Activated CD4-positive, CD25-positive, alpha-beta regulatory T cell treated with anti-CD3 and anti-CD28 coated beads, Interleukin-2, amount 50 U/mL, for 24 hours (primary cell): Measurements from ENCODE around the gene LUZP1.

Experiments used
- ATAC-seq, 2 donors: fragments of 150-1000 bp; cut with Tn5 transposase; one replicate each; pipeline ENCODE4 v1.10.0; 2021; ENCODE audit warnings: mild to moderate bottlenecking in 1 of 2, moderate library complexity in 1 of 2

The LUZP1 gene

DNA sequence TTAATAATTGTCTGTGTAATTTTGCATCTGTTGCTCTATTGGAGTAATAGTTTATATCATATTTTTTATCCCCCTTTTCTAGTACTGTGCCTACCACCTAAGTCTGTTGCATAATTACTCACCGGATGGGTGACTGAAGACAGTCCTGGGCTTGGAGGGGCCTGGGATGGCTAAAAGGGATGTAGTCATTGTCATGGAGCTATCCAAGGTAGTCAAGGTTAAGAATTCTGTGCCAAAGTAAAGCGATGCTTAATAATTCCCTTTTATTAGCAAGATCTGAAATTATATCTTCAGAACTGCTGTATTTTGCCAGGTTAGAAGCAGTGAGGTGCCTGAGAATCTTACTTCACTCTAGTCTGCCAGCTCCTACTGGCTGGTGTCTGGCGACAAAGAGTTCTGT, 87.8 kb downstream of the LUZP1 start:
- ATAC-seq, result no peak

DNA sequence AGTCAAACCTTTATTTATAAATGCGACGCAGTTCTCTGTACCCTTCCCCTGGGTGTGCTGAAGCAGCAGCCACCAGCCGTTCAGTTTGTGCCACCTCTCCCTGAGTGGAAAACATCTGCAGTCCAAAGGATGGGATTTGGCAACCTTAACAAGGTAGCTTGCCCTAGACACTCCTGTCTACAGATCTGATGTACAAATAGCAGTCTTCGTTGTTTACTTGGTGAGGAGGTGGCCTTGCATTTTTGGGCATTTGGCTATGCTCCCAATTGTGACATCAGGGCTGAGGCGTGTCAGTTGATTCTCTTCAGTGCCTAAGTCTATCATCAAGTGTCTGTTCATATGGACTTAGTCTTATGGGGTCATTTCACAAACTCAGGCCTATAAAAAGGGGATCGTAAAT, 89.6 kb downstream of the LUZP1 start:
- no peak for ATAC-seq

DNA sequence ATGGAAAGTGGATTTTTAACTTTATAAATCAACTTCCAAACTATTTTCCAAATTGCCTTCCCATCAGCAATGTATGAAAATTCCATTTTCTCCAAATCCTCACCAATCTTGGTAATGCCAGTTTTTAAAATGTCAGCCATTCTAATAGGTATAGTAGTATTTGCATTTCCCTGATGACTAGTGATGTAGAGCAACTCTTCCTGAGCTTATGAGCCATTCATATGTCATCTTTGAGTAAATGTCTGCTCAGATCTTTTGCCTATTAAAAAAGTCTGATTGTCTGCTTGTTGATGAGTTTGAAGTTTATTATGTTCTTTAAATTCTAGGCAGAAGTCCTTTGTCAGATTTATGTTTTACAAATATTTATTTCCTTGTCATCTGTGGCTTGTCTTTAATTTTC, 94.6 kb downstream of the LUZP1 start:
- ATAC-seq, result no peak

DNA sequence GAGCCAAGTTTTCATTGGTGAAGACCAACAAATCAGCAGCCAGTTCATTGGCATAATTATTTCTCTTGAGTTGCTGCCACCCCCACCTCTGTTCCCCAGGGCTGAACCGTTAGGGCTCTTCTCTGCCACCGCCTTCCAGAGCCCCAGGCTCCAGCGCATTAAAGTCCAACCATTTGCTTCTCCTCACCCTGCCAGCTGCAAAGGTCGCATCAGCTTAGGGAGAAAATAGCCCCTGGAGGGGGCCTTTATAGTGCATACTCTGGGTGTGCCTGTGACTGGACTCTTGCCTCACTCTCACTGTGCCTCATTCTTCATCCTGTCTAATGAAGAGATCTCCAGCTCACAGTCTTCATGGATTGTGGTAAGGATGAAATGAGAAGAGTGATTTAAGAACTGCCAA, 99.0 kb downstream of the LUZP1 start:
- no peak for ATAC-seq

DNA sequence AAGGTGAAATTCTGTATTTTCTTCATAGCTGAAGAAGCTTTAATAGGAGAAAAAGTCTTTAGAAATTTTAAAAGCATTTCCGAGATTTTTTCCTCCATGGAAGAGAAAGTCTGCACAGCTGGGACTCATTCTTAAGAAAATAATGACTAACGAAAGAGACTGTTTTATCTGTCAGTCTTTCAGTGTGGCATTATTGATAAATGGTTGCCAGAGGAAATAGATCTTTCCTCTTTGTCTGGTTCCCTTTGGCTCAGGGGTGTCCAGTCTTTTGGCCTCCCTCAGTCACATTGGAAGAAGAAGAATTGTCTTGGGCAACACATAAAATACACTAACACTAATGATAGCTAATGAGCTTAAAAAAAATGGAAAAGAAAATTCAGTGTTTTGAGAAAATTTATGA, 99.5 kb downstream of the LUZP1 start:
- ATAC-seq, result no peak

DNA sequence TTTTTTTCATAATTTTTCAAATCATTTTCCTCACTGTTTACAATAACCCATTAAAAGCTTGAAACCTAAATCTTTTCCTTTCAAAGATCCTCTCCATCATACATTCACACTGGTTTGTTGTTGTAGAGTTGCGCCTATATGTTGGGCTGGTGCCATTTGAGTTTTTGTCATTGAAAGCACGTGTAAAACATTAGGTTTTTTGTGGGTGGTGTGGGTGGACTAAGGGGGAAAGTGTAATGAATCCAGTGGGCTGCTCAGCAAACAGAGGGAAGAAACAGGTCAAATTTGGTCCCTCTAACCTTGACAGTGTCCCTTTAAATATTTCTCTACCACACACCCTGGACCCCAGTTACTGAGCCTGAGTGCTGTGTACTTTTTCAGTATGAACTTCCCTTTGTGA, 102.6 kb downstream of the LUZP1 start:
- no peak for ATAC-seq

DNA sequence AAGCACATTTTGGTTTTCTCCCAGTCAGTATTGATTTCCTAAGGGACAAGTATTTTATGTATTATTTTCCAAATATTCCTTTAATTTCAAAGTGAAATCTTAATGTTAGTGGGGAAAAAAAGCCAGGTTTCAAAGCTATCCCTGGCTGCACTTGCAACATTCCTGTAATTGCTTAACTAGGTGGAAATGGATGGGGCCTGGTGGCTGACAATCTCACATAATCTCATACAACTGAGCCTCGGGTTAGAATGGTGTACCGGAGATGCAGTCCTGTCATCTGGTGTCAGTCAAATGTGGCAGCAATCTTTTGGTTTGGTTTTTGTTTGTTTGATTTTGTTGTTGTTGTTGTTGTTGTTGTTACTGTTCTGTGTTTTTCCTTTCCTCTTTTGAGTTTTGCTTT, 103.3 kb downstream of the LUZP1 start:
- no peak for ATAC-seq

DNA sequence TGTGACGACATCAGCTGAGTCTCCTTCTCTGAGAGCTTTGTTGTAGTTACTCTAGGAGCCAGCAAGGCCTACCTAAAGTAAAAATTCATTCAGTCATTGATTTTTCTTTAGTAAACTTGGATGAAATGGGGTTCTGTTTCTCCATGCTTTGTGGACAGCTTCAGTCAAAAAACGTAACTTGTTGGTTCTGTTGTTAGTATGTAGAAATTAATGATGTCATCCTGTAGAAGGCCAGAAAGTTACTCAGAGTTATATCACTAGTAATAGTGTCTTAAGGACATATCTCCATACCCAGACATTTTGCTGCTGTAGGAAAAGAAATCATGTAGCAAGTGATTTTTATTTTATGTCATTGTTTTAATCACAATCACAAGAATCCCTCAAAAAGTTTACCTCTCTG, 106.4 kb downstream of the LUZP1 start:
- ATAC-seq, result no peak

DNA sequence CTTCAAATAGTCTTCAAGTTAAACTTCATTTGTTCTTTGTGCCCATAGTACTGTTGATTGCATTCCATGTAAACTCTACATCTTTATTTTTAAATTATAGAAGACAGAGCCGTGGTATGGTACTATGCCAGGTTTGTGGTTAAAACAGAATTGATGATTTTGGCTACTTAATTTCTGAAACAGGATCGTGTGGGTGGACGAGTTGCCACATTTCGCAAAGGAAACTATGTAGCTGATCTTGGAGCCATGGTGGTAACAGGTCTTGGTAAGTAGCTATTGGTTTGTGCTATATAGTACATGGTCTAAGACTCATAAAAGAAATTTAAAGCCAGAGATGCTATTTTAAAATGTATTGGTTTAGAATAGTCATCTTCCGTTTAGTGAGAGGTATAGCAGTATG, 111.4 kb downstream of the LUZP1 start:
- ATAC-seq, result no peak

DNA sequence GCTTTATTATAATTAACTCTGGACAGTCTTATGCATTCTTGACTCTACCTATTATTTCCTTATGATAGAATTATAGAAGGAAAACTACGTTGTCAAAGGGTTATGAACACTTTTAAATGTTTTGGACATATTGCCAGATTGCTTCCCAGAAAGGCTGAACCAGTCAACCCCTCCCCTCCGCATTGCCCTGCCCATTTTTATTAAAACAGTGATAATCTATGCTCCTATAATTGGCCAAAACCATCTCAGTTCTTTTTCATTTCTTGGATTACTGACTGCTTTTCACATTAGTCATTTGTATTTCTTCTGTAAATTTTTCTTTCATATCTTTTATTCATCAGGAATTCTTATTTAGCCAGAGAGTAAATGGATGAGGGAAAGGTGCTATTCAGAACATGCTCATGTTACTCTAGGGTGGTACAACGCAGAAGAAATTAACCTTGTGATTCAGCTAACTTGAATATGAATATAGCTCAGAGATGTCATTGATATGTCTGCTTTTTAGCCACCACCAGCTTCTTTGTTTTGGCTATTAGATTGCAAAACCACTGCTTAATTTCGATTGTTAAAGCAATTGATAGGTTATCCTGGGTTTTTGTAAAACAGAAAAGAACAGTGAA, 117.3 kb downstream of the LUZP1 start:
- no peak for ATAC-seq

DNA sequence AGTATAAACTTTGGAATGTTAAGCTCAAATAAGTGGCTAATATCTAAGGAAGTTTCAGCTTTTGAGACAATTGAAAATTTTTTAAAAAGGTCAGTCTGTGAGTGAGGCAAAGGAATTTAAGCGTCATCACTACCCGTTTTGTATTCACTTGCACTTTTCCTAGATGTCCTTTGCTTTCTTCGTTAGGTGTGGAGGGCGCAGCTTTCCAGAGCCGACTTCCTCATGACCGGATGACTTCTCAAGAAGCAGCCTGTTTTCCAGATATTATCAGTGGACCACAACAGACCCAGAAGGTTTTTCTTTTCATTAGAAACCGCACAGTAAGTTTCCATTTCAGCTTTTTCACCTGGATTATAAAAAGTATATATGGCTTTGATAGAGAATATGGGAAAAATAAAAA, 118.5 kb downstream of the LUZP1 start:
- no peak for ATAC-seq

DNA sequence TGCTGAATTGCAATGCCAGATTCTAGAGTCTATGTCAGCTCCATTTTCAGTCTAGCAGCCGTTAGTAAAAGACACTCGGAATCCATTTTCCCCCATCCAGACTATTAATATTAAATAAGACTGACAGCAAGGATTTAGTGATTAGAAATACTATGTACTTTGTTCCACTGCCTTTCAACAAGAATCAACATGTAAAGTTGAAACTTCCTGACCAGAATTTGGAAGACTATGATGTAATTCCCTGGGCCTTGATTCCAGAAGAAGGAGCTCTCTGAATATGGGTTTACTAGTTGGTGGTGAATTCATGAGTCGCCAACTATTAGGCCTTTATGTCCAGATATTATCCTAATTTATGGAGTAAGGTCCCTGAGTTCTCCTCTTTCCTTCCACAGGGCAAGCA, 124.6 kb downstream of the LUZP1 start:
- no peak for ATAC-seq

DNA sequence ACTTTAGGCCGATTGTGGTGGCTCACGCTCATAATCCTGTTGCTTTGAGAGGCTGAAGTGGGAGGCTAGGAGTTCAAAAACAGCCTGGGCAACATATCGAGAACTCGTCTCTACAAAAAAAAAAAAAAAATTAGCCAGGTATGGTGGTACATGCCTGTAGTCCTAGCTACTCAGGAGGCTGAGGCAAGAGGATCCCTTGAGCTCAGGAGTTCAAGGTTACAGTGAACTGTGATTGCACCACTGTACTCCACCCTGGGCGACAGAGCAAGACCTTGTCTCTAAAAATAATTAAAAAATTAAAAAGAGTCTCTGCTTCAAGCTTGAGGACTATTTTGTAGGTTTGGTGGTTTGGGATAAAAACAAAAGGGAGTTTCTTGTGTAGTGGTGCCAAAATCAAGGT, 128.1 kb downstream of the LUZP1 start:
- ATAC-seq, result no peak

DNA sequence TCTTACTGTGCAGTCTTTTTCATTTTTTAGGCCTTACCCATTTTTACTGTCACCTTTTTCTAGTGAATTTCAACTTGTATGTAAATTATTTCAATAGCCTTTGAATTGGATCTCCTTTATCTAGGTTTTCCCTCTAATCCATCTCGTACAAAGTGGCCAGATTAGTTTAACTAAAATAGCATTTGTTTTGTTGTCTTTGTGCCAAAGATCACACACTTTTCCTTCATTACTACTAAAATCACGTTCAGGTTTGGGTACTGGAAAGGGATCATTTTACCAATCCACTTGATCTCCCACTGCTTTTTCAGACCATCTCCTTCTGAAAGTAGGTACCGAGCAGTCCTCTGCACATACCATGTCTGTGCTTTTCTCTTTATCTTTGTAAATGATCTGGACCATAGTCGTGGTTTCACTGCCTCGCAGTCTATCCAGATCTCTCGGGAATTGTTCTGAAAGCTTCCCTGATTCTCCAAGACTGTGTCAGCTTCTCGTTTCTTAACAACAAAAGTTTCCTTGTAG, 129.3 kb downstream of the LUZP1 start:
- ATAC-seq, result no peak

DNA sequence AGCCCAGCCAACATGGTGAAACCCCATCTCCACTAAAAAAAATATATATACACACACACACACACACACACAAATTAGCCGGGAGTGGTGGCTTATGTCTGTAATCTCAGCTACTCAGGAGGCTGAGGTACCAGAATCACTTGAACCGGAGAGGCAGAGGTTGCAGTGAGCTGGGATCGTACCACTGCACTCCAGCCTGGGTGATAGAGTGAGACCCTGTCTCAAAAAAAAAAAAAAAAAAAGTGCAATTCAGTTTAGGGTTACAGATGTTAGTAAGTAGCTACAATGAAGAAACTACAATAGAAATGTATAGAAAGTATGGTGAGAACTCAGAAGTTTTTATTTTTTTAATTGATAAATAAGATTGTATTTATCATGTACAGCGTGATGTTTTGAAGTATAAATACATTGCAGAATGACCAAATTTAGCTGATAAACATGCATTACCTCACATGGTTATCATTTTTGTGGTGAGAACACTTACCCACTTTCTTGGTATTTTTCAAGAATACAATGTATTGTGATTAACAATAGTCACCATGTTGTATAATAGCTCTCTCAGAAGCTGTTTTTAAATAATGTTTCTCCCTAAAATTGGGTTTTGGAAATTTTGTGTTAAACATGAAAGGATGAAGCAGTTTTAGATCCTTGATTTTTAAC, 131.4 kb downstream of the LUZP1 start:
- no peak for ATAC-seq

DNA sequence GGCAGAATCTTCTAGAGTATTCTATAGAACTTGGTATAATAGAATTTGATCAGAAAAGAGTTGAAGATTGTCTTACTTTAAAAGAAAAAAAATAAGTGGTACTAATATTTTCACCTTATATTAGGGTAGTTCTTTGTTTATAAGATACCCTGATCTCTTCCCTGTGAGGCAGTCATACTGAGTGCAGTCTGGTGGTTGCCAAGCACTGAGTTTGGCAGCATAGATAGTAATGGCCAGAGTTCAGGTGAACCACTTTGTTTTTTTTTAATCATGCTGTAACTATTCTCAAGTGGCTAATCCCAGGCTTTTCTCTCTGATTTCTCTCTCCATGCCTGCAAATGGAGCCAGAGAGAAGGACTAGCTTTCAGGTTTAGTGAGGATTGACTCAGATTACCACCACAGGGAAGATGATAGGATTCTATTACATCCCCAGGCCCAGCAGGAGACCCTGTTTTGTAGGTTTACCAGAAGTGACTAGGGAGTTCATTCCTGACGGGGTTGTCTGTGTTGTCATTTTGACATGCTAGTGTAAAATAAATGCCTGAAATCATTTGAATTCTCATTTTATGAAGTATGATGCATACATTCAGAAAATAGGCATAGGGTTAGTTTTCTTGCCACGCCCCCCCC, 132.7 kb downstream of the LUZP1 start:
- no peak for ATAC-seq
